Endodermal cell (in vitro differentiated cells): ENCODE data around the gene ZBTB25. TPM values are rescaled to one million over a fixed set of nuclear protein-coding genes. Genes with fewer than 3 reads are reported as not detected.

Source experiments
- DNase-seq: peaks from one replicate; pipeline ENCODE4 v3.0.0-alpha.2; 2017
- H3K27ac ChIP-seq: 2 replicates; pipeline ENCODE4 v1.5.1; 2013; ENCODE audit warnings: mild to moderate bottlenecking, low read depth, low read length, moderate library complexity
- H3K27me3 ChIP-seq: 2 replicates; pipeline ENCODE4 v1.6.1; 2013; ENCODE audit warnings: mild to moderate bottlenecking, low read length, moderate library complexity; ENCODE audit not compliant: insufficient read depth, control insufficient read depth, poor library complexity, severe bottlenecking
- H3K36me3 ChIP-seq: 2 replicates; pipeline ENCODE4 v1.7.0; 2013; ENCODE audit warnings: mild to moderate bottlenecking, low read length, moderate library complexity; ENCODE audit not compliant: control insufficient read depth, insufficient read depth
- H3K4me1 ChIP-seq: one replicate; pipeline ENCODE4 v1.7.0; 2013; ENCODE audit warnings: low read length; ENCODE audit not compliant: control insufficient read depth, insufficient read depth
- H3K4me3 ChIP-seq: 2 replicates; pipeline ENCODE4 v1.5.1; 2013; ENCODE audit warnings: mild to moderate bottlenecking, low read length, moderate library complexity
- H3K9ac ChIP-seq: 2 replicates; pipeline ENCODE4 v1.6.1; 2013; ENCODE audit warnings: mild to moderate bottlenecking, low read length, moderate library complexity; ENCODE audit not compliant: poor library complexity, severe bottlenecking; ENCODE audit errors: extremely low read depth
- H3K9me3 ChIP-seq: 2 replicates; pipeline ENCODE4 v1.6.1; 2013; ENCODE audit warnings: mild to moderate bottlenecking, low read length, moderate library complexity; ENCODE audit not compliant: control insufficient read depth
- H3K27ac Mint-ChIP-seq: 2 replicates; pipeline ENCODE4 v1.8.0; 2020; ENCODE audit warnings: mixed read lengths
- H3K27me3 Mint-ChIP-seq: 2 replicates; pipeline ENCODE4 v1.8.0; 2021; ENCODE audit warnings: mild to moderate bottlenecking, mixed read lengths; ENCODE audit not compliant: insufficient read depth
- H3K36me3 Mint-ChIP-seq: 2 replicates; pipeline ENCODE4 v1.8.0; 2020; ENCODE audit warnings: low read depth, mixed read lengths
- H3K4me1 Mint-ChIP-seq: 2 replicates; pipeline ENCODE4 v1.8.0; 2020; ENCODE audit warnings: mixed read lengths
- H3K4me3 Mint-ChIP-seq: 2 replicates; pipeline ENCODE4 v1.8.0; 2020; ENCODE audit warnings: mild to moderate bottlenecking, moderate library complexity, mixed read lengths
- H3K9me3 Mint-ChIP-seq: 2 replicates; pipeline ENCODE4 v1.8.0; 2020; ENCODE audit warnings: mild to moderate bottlenecking, mixed read lengths
- WGBS, 2 experiments: methylation state at CpG; one replicate each; pipeline versions ENCODE4 v1.1.5 to v1.1.7; 2013; ENCODE audit warnings: missing lambda C conversion rate in 2 of 2, mixed read lengths in 1 of 2; ENCODE audit not compliant: insufficient coverage in 1 of 2, insufficient read length in 1 of 2; 5-methylcytosine and 5-hydroxymethylcytosine counted together
- total RNA-seq, 2 donors: library from RNA; stranded (reverse); fragmentation: NEBNext Ultra II Directional in 1 of 2; extraction: Animal tissue kit (Norgen Biotek cat#: 25700) in 1 of 2; gene quantifications; 2 replicates in 1 of 2; 3 replicates in 1 of 2; pipeline ENCODE4 v1.2.1, GENCODE V29; 2021
- TF ChIP-seq, protein P1 (sequence below): fragments of 200-600 bp; sonication (generic); conservative IDR thresholded peaks from 2 replicates; pipeline ENCODE4 v1.5.0; 2021; ENCODE audit warnings: antibody characterized with exemption, mild to moderate bottlenecking

ZBTB25 gene
- total RNA-seq, 2 donors from 2014 or later = 14.0 to 17.0 TPM

- Histone ChIP-seq H3K9me3 (no peaks in the 10 kb centered on the region), H3K9ac (no peak overlapping the region), H3K27me3 (no peaks in the 10 kb centered on the region), H3K4me1 (no peaks in the 10 kb centered on the region), H3K4me3 (no peak overlapping the region), H3K36me3 (peaks cover 28% of the 10 kb centered on the region), H3K27ac (no peak overlapping the region)
- WGBS, 2 experiments = 92 to 95% methylated on average over 2 to 3 of the region's 3 CpGs
- TF ChIP-seq, protein P1, sequence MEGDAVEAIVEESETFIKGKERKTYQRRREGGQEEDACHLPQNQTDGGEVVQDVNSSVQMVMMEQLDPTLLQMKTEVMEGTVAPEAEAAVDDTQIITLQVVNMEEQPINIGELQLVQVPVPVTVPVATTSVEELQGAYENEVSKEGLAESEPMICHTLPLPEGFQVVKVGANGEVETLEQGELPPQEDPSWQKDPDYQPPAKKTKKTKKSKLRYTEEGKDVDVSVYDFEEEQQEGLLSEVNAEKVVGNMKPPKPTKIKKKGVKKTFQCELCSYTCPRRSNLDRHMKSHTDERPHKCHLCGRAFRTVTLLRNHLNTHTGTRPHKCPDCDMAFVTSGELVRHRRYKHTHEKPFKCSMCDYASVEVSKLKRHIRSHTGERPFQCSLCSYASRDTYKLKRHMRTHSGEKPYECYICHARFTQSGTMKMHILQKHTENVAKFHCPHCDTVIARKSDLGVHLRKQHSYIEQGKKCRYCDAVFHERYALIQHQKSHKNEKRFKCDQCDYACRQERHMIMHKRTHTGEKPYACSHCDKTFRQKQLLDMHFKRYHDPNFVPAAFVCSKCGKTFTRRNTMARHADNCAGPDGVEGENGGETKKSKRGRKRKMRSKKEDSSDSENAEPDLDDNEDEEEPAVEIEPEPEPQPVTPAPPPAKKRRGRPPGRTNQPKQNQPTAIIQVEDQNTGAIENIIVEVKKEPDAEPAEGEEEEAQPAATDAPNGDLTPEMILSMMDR = no peak
- H3K4me1 Mint-ChIP-seq = peaks cover 5% of the 10 kb centered on the region
- no peak overlapping the region for H3K27ac Mint-ChIP-seq
- H3K36me3 Mint-ChIP-seq = peaks cover 21% of the 10 kb centered on the region
- no peaks in the 10 kb centered on the region for H3K9me3 Mint-ChIP-seq
- DNase-seq = no peak
- no peak overlapping the region for H3K4me3 Mint-ChIP-seq
- peaks cover 7% of the 10 kb centered on the region for H3K27me3 Mint-ChIP-seq
Observed at GRCh38 chr14:64461221-64461620, 42.4 kb downstream of the ZBTB25 start.

GRCh38 chr14:64459405-64460136 lies 44.1 kb downstream of the ZBTB25 start:
- Histone ChIP-seq H3K4me3 (no peak overlapping the region), H3K9me3 (no peaks in the 10 kb centered on the region), H3K4me1 (no peaks in the 10 kb centered on the region), H3K27ac (no peak overlapping the region), H3K9ac (no peak overlapping the region), H3K27me3 (no peaks in the 10 kb centered on the region), H3K36me3 (peaks cover 38% of the 10 kb centered on the region)
- peaks cover 3% of the 10 kb centered on the region for H3K27me3 Mint-ChIP-seq
- no peaks in the 10 kb centered on the region for H3K9me3 Mint-ChIP-seq
- H3K4me3 Mint-ChIP-seq = no peak overlapping the region
- no peak overlapping the region for H3K27ac Mint-ChIP-seq
- no peak for DNase-seq
- TF ChIP-seq, protein P1 = no peak
- 90 to 94% methylated on average over 2 to 4 of the region's 4 CpGs for WGBS, 2 experiments
- no peaks in the 10 kb centered on the region for H3K4me1 Mint-ChIP-seq
- H3K36me3 Mint-ChIP-seq = peaks cover 29% of the 10 kb centered on the region

DNA sequence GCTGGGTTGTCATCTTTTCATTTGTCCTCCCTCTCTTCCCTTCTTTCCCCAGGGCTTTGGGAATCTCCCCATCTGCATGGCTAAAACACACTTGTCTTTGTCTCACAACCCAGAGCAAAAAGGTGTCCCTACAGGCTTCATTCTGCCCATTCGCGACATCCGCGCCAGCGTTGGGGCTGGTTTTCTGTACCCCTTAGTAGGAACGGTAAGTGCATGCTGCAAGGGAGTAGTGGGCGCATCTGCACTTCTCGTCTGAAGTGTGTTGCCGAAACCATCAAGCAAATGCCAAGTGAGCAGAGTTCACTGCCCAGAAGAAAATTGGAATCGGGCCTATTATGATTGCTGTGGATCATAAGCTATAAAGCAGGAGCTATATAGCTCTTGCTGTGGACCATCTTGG lies 49.0 kb downstream of the ZBTB25 start:
- no peaks in the 10 kb centered on the region for H3K4me1 Mint-ChIP-seq
- no peaks in the 10 kb centered on the region for H3K9me3 Mint-ChIP-seq
- H3K27ac Mint-ChIP-seq = no peak overlapping the region
- no peak overlapping the region for H3K4me3 Mint-ChIP-seq
- H3K9ac ChIP-seq = no peak overlapping the region
- no peaks in the 10 kb centered on the region for H3K27me3 ChIP-seq
- H3K9me3 ChIP-seq = no peaks in the 10 kb centered on the region
- no peaks in the 10 kb centered on the region for H3K4me1 ChIP-seq
- H3K36me3 Mint-ChIP-seq = peaks cover 44% of the 10 kb centered on the region
- no peak for DNase-seq
- peak overlapping the region; percentile 71 for H3K27ac ChIP-seq
- TF ChIP-seq, protein P1 = no peak
- 93 to 94% methylated on average over 10 of the region's 10 CpGs for WGBS, 2 experiments
- H3K36me3 ChIP-seq = peaks cover 69% of the 10 kb centered on the region
- H3K4me3 ChIP-seq = no peak overlapping the region
- H3K27me3 Mint-ChIP-seq = no peaks in the 10 kb centered on the region
